HCT116 (cell line): ENCODE measurements around the gene TMOD3. TPM values are rescaled to one million over a fixed set of nuclear protein-coding genes. Genes with fewer than 3 reads are reported as not detected.

Experiments used
- ATAC-seq: fragments of 200-7000 bp; cut with Tn5 transposase; 2 replicates; pipeline ENCODE4 v1.9.1; 2020; ENCODE audit warnings: mild to moderate bottlenecking, moderate library complexity
- BruUV-seq: library from RNA; stranded (reverse); fragments of 400-500 nt; replicated peaks from 2 replicates; lab custom pipeline; 2021; lab: Mats Ljungman, UMichigan
- CTCF ChIA-PET: fragments of 300-600 bp; sonication (Branson Sonifier 250); formaldehyde crosslinking; loops from one replicate; lab custom pipeline; 2021; ENCODE audit warnings: antibody characterized with exemption; lab: Charles Lee
- POLR2A ChIA-PET: fragments of 300-600, 350-600 bp; sonication (Branson Sonifier 250); formaldehyde crosslinking; loops from one replicate; lab custom pipeline; 2021; ENCODE audit warnings: antibody characterized with exemption; lab: Charles Lee
- RAD21 ChIA-PET, 2 experiments: fragments of 300-600 bp; sonication (Branson Sonifier 250); formaldehyde crosslinking; loops; one replicate each; lab custom pipeline; 2023; ENCODE audit warnings: low total read pairs in 2 of 2; ENCODE audit not compliant: uncharacterized antibody in 2 of 2, unreplicated experiment in 2 of 2, low non-redundant PET in 1 of 2; lab: Charles Lee
- DNase-seq: peaks from one replicate; pipeline ENCODE4 v3.0.0-alpha.2; 2010; ENCODE audit warnings: low read depth, low spot score
- H2AFZ ChIP-seq: fragments of 200-600 bp; shearing (Covaris generic), sonication (generic); 2 replicates; pipeline ENCODE4 v1.6.1; 2017; ENCODE audit warnings: low read depth, mixed run types, mixed read lengths, antibody characterized with exemption, low read length; ENCODE audit not compliant: poor library complexity, severe bottlenecking
- H3K27ac ChIP-seq: 2 replicates; pipeline ENCODE4 v1.5.1; 2012; ENCODE audit warnings: low read depth, low read length
- H3K27me3 ChIP-seq: fragments of 200-600 bp; sonication (generic); 2 replicates; pipeline ENCODE4 v1.6.1; 2016; ENCODE audit warnings: mixed run types, low read length, mixed read lengths; ENCODE audit not compliant: insufficient read depth
- H3K36me3 ChIP-seq, 2 experiments: fragments of 200-500 bp in 1 of 2; fragments of 200-600 bp in 1 of 2; sonication (Bioruptor generic) in 1 of 2; sonication (generic) in 1 of 2; 2 replicates each; pipeline versions ENCODE4 v1.5.1 to v1.6.1; 2014 to 2016; ENCODE audit warnings: low read length in 2 of 2, inconsistent platforms in 1 of 2, mixed read lengths in 1 of 2, mixed run types in 1 of 2; ENCODE audit not compliant: insufficient read depth in 2 of 2, control insufficient read depth in 1 of 2
- H3K4me1 ChIP-seq, 2 experiments: fragments of 200-600 bp in 1 of 2; sonication (generic) in 1 of 2; 2 replicates each; pipeline versions ENCODE4 v1.5.1 to v1.6.1; 2012 to 2017; ENCODE audit warnings: low read length in 2 of 2, inconsistent platforms in 1 of 2, mild to moderate bottlenecking in 1 of 2, mixed read lengths in 1 of 2, mixed run types in 1 of 2, moderate library complexity in 1 of 2; ENCODE audit not compliant: insufficient read depth in 2 of 2, control insufficient read depth in 1 of 2
- H3K4me2 ChIP-seq: fragments of 200-600 bp; sonication (generic); 2 replicates; pipeline ENCODE4 v1.6.1; 2017; ENCODE audit warnings: mixed run types, low read length, mixed read lengths
- H3K4me3 ChIP-seq, 2 experiments: fragments of 200-600 bp in 1 of 2; sonication (generic) in 1 of 2; replicated peaks in 1 of 2; 2 replicates each; pipeline ENCODE4 v1.5.1; 2011 to 2016; ENCODE audit warnings: low read length in 2 of 2, control low read depth in 1 of 2, low read depth in 1 of 2, mild to moderate bottlenecking in 1 of 2, mixed read lengths in 1 of 2, mixed run types in 1 of 2
- H3K79me2 ChIP-seq: fragments of 200-600 bp; sonication (generic); 2 replicates; pipeline ENCODE4 v1.6.1; 2017; ENCODE audit warnings: mild to moderate bottlenecking, mixed run types, low read length, moderate library complexity, mixed read lengths; ENCODE audit not compliant: insufficient read depth
- H3K9ac ChIP-seq: fragments of 200-600 bp; sonication (generic); 2 replicates; pipeline ENCODE4 v1.6.1; 2016; ENCODE audit warnings: low read length, mixed read lengths
- H3K9me2 ChIP-seq: fragments of 200-600 bp; sonication (generic), shearing (Covaris generic); 2 replicates; pipeline ENCODE4 v1.6.1; 2017; ENCODE audit warnings: mixed run types, mild to moderate bottlenecking, moderate library complexity; ENCODE audit not compliant: insufficient read depth
- H3K9me3 ChIP-seq, 2 experiments: fragments of 200-500 bp in 1 of 2; fragments of 200-600 bp in 1 of 2; sonication (Bioruptor generic) in 1 of 2; sonication (generic) in 1 of 2; 2 replicates each; pipeline ENCODE4 v1.6.1; 2014 to 2017; ENCODE audit warnings: low read length in 2 of 2, mixed read lengths in 2 of 2, inconsistent platforms in 1 of 2, low read depth in 1 of 2, mild to moderate bottlenecking in 1 of 2, mixed run types in 1 of 2, moderate library complexity in 1 of 2; ENCODE audit not compliant: control insufficient read depth in 1 of 2, insufficient read depth in 1 of 2
- H4K20me1 ChIP-seq: fragments of 200-600 bp; sonication (generic), shearing (Covaris generic); 2 replicates; pipeline ENCODE4 v1.6.1; 2017; ENCODE audit warnings: mixed run types, mild to moderate bottlenecking, moderate library complexity; ENCODE audit not compliant: insufficient read depth
- CBX3 ChIP-seq: IDR thresholded peaks from 2 replicates; pipeline ENCODE4 v1.6.1; 2012; ENCODE audit warnings: low read depth
- CEBPB ChIP-seq: IDR thresholded peaks from 2 replicates; pipeline ENCODE4 v1.6.1; 2012; ENCODE audit warnings: low read depth
- EGR1 ChIP-seq: IDR thresholded peaks from 2 replicates; pipeline ENCODE4 v1.6.1; 2012; ENCODE audit warnings: low read depth
- ELF1 ChIP-seq: IDR thresholded peaks from 2 replicates; pipeline ENCODE4 v1.6.1; 2012; ENCODE audit warnings: low read depth, borderline replicate concordance
- EZH2 ChIP-seq: fragments of 200-600 bp; sonication (generic); IDR thresholded peaks from 2 replicates; pipeline ENCODE4 v1.6.1; 2017; ENCODE audit warnings: antibody characterized with exemption, mixed run types
- EZH2phosphoT487 ChIP-seq: fragments of 200-600 bp; IDR thresholded peaks from 2 replicates; pipeline ENCODE4 v1.6.1; 2018; ENCODE audit warnings: antibody characterized with exemption, borderline replicate concordance
- POLR2AphosphoS5 ChIP-seq: IDR thresholded peaks from 2 replicates; pipeline ENCODE4 v1.6.1; 2011; ENCODE audit warnings: mild to moderate bottlenecking, low read depth, low read length, moderate library complexity
- RAD21 ChIP-seq: IDR thresholded peaks from 2 replicates; pipeline ENCODE4 v1.6.1; 2012; ENCODE audit warnings: low read depth, mild to moderate bottlenecking
- REST ChIP-seq: IDR thresholded peaks from 2 replicates; pipeline ENCODE4 v1.6.1; 2012; ENCODE audit warnings: low read depth
- SIN3A ChIP-seq: IDR thresholded peaks from 2 replicates; pipeline ENCODE4 v1.6.1; 2012; ENCODE audit warnings: low read depth
- SP1 ChIP-seq: IDR thresholded peaks from 2 replicates; pipeline ENCODE4 v1.6.1; 2012; ENCODE audit warnings: low read depth
- SRF ChIP-seq: IDR thresholded peaks from 2 replicates; pipeline ENCODE4 v1.6.1; 2012; ENCODE audit warnings: low read depth
- TCF7L2 ChIP-seq: IDR thresholded peaks from 2 replicates; pipeline ENCODE4 v1.7.0; 2011; ENCODE audit warnings: borderline replicate concordance, inconsistent platforms; ENCODE audit not compliant: insufficient read depth, insufficient read length; ENCODE audit errors: extremely low read depth
- ZFX ChIP-seq: fragments of 450-650 bp; IDR thresholded peaks from 2 replicates; pipeline ENCODE4 v1.6.1; 2017
- ZNF274 ChIP-seq: fragments of 200-500 bp; sonication (Bioruptor generic); IDR thresholded peaks from 2 replicates; pipeline ENCODE4 v1.6.1; 2014; ENCODE audit warnings: mild to moderate bottlenecking, low read depth, low read length, inconsistent platforms
- intact Hi-C: fragments of 100-400 bp; cut with micrococcal nuclease; formaldehyde crosslinking; loops from 2 replicates; pipeline ENCODE4 v1.10.0; 2022
- total RNA-seq: library from RNA; stranded (reverse); gene quantifications from one replicate; pipeline ENCODE4 v1.2.1, GENCODE V29; 2021; ENCODE audit not compliant: unreplicated experiment
- TF ChIP-seq, protein P1 (sequence below): IDR thresholded peaks from 2 replicates; pipeline ENCODE4 v1.6.1; 2011; ENCODE audit warnings: mild to moderate bottlenecking, low read length, moderate library complexity; ENCODE audit not compliant: insufficient replicate concordance; ENCODE audit errors: extremely low read depth
- TF ChIP-seq, protein P2 (sequence below): IDR thresholded peaks from 2 replicates; pipeline ENCODE4 v1.6.1; 2012
- TF ChIP-seq, protein P3 (sequence below): IDR thresholded peaks from 2 replicates; pipeline ENCODE4 v1.6.1; 2012

TMOD3 gene
- total RNA-seq, 1 experiment from 2014 or later: 78.8 TPM

DNA sequence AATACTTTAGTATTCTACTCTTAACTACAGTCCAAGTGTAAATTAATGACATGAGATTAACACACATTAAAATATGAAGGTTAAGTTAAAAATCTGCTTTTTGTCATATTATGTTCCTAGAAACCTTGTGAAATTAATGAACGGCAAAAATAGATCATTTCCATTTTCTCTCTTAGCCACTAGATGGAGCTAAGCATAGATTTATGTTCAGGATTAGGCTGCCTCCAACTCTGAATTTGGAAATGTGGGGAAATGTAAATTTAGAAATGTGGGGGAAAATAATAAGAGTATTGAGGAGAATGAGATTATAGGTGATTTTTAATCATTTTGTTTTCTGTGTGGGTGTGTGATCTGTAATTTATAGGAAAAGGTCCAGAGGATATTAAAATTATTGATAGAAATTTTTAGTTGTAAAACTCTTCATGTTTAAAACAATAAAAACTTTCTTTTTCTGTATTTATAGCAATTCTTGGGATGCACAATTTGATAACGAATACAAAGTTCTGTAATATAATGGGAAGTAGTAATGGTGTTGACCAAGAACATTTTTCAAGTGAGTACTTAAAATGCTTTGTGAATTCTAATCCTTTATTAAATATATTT lies 59.2 kb downstream of the TMOD3 start (continued):
- no peak for TF ChIP-seq SIN3A

- no peaks in the 10 kb centered on the region for H3K9me2 ChIP-seq
- H3K9me3 ChIP-seq: no peaks in the 10 kb centered on the region
- TF ChIP-seq, protein P1, sequence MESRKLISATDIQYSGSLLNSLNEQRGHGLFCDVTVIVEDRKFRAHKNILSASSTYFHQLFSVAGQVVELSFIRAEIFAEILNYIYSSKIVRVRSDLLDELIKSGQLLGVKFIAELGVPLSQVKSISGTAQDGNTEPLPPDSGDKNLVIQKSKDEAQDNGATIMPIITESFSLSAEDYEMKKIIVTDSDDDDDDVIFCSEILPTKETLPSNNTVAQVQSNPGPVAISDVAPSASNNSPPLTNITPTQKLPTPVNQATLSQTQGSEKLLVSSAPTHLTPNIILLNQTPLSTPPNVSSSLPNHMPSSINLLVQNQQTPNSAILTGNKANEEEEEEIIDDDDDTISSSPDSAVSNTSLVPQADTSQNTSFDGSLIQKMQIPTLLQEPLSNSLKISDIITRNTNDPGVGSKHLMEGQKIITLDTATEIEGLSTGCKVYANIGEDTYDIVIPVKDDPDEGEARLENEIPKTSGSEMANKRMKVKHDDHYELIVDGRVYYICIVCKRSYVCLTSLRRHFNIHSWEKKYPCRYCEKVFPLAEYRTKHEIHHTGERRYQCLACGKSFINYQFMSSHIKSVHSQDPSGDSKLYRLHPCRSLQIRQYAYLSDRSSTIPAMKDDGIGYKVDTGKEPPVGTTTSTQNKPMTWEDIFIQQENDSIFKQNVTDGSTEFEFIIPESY: no peak
- TF ChIP-seq EZH2phosphoT487 (no peak), RAD21 (no peak), SP1 (no peak), EGR1 (no peak), CEBPB (no peak), CBX3 (no peak), SIN3A (no peak), POLR2AphosphoS5 (no peak), EZH2 (no peak), ZNF274 (no peak), SRF (no peak), REST (no peak), ELF1 (no peak), ZFX (no peak), TCF7L2 (no peak)
- TF ChIP-seq, protein P2, sequence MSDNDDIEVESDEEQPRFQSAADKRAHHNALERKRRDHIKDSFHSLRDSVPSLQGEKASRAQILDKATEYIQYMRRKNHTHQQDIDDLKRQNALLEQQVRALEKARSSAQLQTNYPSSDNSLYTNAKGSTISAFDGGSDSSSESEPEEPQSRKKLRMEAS: no peak
- TF ChIP-seq, protein P3, sequence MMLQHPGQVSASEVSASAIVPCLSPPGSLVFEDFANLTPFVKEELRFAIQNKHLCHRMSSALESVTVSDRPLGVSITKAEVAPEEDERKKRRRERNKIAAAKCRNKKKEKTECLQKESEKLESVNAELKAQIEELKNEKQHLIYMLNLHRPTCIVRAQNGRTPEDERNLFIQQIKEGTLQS: no peak
- no peak overlapping the region for H3K9ac ChIP-seq
- H3K27ac ChIP-seq: no peak overlapping the region
- no peaks in the 10 kb centered on the region for H4K20me1 ChIP-seq
- H3K4me3 ChIP-seq: no peak overlapping the region
- ATAC-seq: no peak
- H3K4me1 ChIP-seq: peaks cover 3 to 16% of the 10 kb centered on the region in 2 experiments; a peak in 2 of 4 replicates
- ChIA-PET POLR2A (no interaction called here), RAD21 (no interaction called here), CTCF (interaction anchor here (0.9 to 3.3 kb wide), 5 partner anchors 11 to 87 kb away, joined by 4 to 22 read pairs (median 5); no protein-coding TSS in a partner anchor)
- intact Hi-C loops: no loop called here
- no peaks in the 10 kb centered on the region for H3K27me3 ChIP-seq
- peaks cover 21 to 22% of the 10 kb centered on the region in 2 experiments for H3K36me3 ChIP-seq
- DNase-seq: no peak
- H3K79me2 ChIP-seq: peaks cover 35% of the 10 kb centered on the region
- TSS peak; percentile 15 for BruUV-seq
- no peak overlapping the region for H3K4me2 ChIP-seq
- H2AFZ ChIP-seq: no peak overlapping the region
Observed at GRCh38 chr15:51889486-51889885, 60.0 kb downstream of the TMOD3 start.
